Endothelial cell (in vitro differentiated cells): ENCODE data around the gene PRKAR1A. TPM values are rescaled to one million over a fixed set of nuclear protein-coding genes. Genes with fewer than 3 reads are reported as not detected.

Source experiments
- DNase-seq: peaks from one replicate; pipeline ENCODE4 v3.0.0; 2021; ENCODE audit warnings: low spot score
- H3K27ac Mint-ChIP-seq: one replicate; pipeline ENCODE4 v1.8.0; 2021; ENCODE audit warnings: mixed read lengths, inconsistent platforms; ENCODE audit not compliant: unreplicated experiment
- H3K27me3 Mint-ChIP-seq: one replicate; pipeline ENCODE4 v1.8.0; 2021; ENCODE audit warnings: mild to moderate bottlenecking, moderate library complexity, mixed read lengths, inconsistent platforms; ENCODE audit not compliant: unreplicated experiment
- H3K36me3 Mint-ChIP-seq: one replicate; pipeline ENCODE4 v1.8.0; 2021; ENCODE audit warnings: mild to moderate bottlenecking, low read depth, mixed read lengths, inconsistent platforms; ENCODE audit not compliant: unreplicated experiment
- H3K4me1 Mint-ChIP-seq: one replicate; pipeline ENCODE4 v1.8.0; 2021; ENCODE audit warnings: mild to moderate bottlenecking, mixed read lengths, inconsistent platforms; ENCODE audit not compliant: unreplicated experiment
- H3K4me3 Mint-ChIP-seq: one replicate; pipeline ENCODE4 v1.8.0; 2021; ENCODE audit warnings: mild to moderate bottlenecking, mixed read lengths, inconsistent platforms; ENCODE audit not compliant: unreplicated experiment
- H3K9me3 Mint-ChIP-seq: one replicate; pipeline ENCODE4 v1.8.0; 2021; ENCODE audit warnings: mixed read lengths, inconsistent platforms; ENCODE audit not compliant: unreplicated experiment
- total RNA-seq: library from RNA; stranded (reverse); fragmentation: NEBNext Ultra II Directional; extraction: Animal tissue kit (Norgen Biotek cat#: 25700); gene quantifications from one replicate; pipeline ENCODE4 v1.2.1, GENCODE V29; 2021; ENCODE audit not compliant: unreplicated experiment
- TF ChIP-seq, protein P1 (sequence below): fragments of 200-600 bp; sonication (generic); IDR thresholded peaks from one replicate; pipeline ENCODE4 v1.5.0; 2021; ENCODE audit warnings: antibody characterized with exemption; ENCODE audit not compliant: unreplicated experiment

PRKAR1A gene
- total RNA-seq, 1 donor from 2014 or later, result 248 TPM

- DNase-seq, result no peak
- no peak overlapping the region for H3K4me3 Mint-ChIP-seq
- no peak overlapping the region for H3K27ac Mint-ChIP-seq
- no peaks in the 10 kb centered on the region for H3K36me3 Mint-ChIP-seq
- peaks cover 7% of the 10 kb centered on the region for H3K27me3 Mint-ChIP-seq
- TF ChIP-seq, protein P1, sequence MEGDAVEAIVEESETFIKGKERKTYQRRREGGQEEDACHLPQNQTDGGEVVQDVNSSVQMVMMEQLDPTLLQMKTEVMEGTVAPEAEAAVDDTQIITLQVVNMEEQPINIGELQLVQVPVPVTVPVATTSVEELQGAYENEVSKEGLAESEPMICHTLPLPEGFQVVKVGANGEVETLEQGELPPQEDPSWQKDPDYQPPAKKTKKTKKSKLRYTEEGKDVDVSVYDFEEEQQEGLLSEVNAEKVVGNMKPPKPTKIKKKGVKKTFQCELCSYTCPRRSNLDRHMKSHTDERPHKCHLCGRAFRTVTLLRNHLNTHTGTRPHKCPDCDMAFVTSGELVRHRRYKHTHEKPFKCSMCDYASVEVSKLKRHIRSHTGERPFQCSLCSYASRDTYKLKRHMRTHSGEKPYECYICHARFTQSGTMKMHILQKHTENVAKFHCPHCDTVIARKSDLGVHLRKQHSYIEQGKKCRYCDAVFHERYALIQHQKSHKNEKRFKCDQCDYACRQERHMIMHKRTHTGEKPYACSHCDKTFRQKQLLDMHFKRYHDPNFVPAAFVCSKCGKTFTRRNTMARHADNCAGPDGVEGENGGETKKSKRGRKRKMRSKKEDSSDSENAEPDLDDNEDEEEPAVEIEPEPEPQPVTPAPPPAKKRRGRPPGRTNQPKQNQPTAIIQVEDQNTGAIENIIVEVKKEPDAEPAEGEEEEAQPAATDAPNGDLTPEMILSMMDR, result no peak
- H3K9me3 Mint-ChIP-seq, result no peaks in the 10 kb centered on the region
- no peaks in the 10 kb centered on the region for H3K4me1 Mint-ChIP-seq
These were observed 64.7 kb downstream of the PRKAR1A start for GRCh38 chr17:68576811-68577496.

- no peak for DNase-seq
- H3K4me3 Mint-ChIP-seq, result no peak overlapping the region
- H3K27ac Mint-ChIP-seq, result no peak overlapping the region
These were observed 65.2 kb downstream of the PRKAR1A start for GRCh38 chr17:68577497-68577821.

DNA sequence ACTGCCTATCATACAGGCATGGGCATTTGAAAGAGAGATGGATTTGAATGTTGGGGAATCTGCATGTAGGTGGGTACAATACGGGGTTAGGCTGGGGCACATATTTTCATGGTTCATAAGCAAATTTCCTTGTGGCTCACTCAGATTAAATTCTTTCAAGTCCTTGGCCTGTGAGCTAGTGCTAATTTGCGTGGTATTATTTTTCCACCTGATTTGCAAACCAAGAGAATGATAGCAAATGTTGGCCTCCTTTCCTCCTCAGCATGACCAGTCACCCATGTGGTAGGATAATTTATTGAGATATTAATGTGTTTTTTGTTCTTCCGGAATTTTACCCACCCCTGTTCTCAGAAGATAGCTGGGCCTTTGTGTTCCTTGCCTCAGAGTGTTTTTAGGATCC lies 66.0 kb downstream of the PRKAR1A start:
- Mint-ChIP-seq H3K4me1 (no peaks in the 10 kb centered on the region), H3K27me3 (peaks cover 7% of the 10 kb centered on the region), H3K9me3 (no peaks in the 10 kb centered on the region), H3K36me3 (no peaks in the 10 kb centered on the region), H3K4me3 (no peak overlapping the region), H3K27ac (no peak overlapping the region)
- DNase-seq, result no peak
- TF ChIP-seq, protein P1, result no peak

More at GRCh38 chr17:68577497-68577821, 65.2 kb downstream of the PRKAR1A start:
- TF ChIP-seq, protein P1, result no peak
- no peaks in the 10 kb centered on the region for H3K9me3 Mint-ChIP-seq
- H3K27me3 Mint-ChIP-seq, result peaks cover 7% of the 10 kb centered on the region
- no peaks in the 10 kb centered on the region for H3K4me1 Mint-ChIP-seq
- H3K36me3 Mint-ChIP-seq, result no peaks in the 10 kb centered on the region

DNA sequence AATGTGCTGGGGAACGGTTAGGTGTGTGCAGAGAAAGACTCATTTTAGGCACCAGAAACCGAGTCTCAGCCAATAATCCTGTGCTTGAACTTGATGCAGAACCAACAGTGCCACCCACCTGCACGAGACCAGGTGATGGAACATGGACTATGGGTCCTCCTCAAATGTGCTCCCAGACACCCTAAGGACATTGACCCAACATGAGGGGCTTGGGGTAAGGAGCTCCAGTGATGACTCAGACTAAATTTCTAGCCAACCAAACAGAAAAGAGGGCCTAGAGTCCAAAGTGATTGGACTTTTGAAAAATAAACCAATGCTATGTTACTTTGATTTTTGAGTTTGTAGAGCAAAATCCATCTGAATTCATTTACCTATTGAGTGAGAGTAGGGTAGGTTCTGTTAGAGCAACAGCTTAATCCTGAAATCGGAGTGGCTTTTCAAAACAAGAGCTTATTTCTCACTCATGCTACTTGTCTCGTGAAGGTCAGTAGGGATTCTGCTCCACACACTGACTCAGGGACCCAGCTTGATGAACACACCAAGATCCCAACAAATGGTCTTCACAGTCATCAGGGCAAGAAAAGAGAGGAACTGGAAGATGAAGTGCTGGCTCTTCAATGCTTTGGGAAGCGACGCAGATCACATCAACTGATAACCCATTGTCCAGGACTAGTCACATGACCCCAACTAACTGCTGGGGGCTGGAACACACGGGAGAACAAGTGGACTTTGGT lies 67.1 kb downstream of the PRKAR1A start:
- DNase-seq, result no peak
- TF ChIP-seq, protein P1, result no peak
- Mint-ChIP-seq H3K4me3 (no peak overlapping the region), H3K4me1 (no peaks in the 10 kb centered on the region), H3K27me3 (peaks cover 7% of the 10 kb centered on the region), H3K27ac (no peak overlapping the region), H3K9me3 (no peaks in the 10 kb centered on the region), H3K36me3 (no peaks in the 10 kb centered on the region)

DNA sequence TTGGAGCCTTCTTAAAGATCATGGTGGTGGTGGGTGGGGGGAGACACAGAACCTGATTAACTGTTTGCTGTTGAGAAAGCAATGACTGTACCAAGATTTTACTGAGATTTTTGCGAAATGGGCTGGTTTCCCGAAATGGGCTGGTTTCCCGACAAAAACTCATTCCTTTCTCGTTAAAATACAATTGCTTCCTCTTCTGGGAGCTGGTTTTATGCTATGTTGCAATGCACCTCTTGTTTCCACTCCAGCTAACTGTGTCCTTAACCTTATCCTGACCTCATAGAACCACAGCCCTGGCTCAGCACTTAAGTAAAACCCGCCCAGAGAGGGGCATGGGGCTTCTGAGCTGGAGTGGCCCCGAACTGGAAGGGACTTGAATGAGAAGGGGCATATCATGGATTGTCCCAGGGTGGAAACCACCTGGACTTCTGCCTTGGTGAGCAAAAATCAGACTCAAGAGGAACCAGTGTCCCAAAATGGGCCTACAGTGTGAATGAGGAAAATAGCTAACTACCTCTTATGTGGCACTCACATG lies 68.1 kb downstream of the PRKAR1A start:
- no peak overlapping the region for H3K4me3 Mint-ChIP-seq
- no peaks in the 10 kb centered on the region for H3K9me3 Mint-ChIP-seq
- no peaks in the 10 kb centered on the region for H3K36me3 Mint-ChIP-seq
- TF ChIP-seq, protein P1, result no peak
- H3K27ac Mint-ChIP-seq, result no peak overlapping the region
- H3K27me3 Mint-ChIP-seq, result peaks cover 7% of the 10 kb centered on the region
- H3K4me1 Mint-ChIP-seq, result no peaks in the 10 kb centered on the region
- no peak for DNase-seq
